ENCODE results near the gene CELSR1. TPM values are rescaled to one million over a fixed set of nuclear protein-coding genes. Genes with fewer than 3 reads are reported as not detected.

CELSR1 gene
- total and polyA plus RNA-seq, 2 of the 13 experiments (the other 11 are each of a cell fraction or from before 2014, with no cell fraction given) = 0.78 to 1.8 TPM

- TF ChIP-seq, protein P1, sequence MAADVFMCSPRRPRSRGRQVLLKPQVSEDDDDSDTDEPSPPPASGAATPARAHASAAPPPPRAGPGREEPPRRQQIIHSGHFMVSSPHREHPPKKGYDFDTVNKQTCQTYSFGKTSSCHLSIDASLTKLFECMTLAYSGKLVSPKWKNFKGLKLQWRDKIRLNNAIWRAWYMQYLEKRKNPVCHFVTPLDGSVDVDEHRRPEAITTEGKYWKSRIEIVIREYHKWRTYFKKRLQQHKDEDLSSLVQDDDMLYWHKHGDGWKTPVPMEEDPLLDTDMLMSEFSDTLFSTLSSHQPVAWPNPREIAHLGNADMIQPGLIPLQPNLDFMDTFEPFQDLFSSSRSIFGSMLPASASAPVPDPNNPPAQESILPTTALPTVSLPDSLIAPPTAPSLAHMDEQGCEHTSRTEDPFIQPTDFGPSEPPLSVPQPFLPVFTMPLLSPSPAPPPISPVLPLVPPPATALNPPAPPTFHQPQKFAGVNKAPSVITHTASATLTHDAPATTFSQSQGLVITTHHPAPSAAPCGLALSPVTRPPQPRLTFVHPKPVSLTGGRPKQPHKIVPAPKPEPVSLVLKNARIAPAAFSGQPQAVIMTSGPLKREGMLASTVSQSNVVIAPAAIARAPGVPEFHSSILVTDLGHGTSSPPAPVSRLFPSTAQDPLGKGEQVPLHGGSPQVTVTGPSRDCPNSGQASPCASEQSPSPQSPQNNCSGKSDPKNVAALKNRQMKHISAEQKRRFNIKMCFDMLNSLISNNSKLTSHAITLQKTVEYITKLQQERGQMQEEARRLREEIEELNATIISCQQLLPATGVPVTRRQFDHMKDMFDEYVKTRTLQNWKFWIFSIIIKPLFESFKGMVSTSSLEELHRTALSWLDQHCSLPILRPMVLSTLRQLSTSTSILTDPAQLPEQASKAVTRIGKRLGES (CRISPR knock-in tag; IDR thresholded peaks at IDR 0.05; ENCODE audit: borderline replicate concordance) = peak; percentile 92
- TF ChIP-seq MED1 (CRISPR knock-in tag; IDR thresholded peaks at IDR 0.05) (peak; percentile 77), TARDBP (CRISPR knock-in tag; IDR thresholded peaks at IDR 0.05) (0 out of 2 replicates have a peak, but pooled peaks have one; percentile 32), FOXC1 (CRISPR knock-in tag; IDR thresholded peaks at IDR 0.05; ENCODE audit: borderline replicate concordance) (peak; percentile 91; the same call in 1 of the 2 replicates), ZNF331 (CRISPR knock-in tag; IDR thresholded peaks at IDR 0.05) (peak; percentile 62; the same call in 1 of the 2 replicates), NR2F6 (IDR thresholded peaks at IDR 0.05) (no peak), NR2F6 (CRISPR knock-in tag; IDR thresholded peaks at IDR 0.05) (peak; percentile 60), ZNF687 (CRISPR knock-in tag; IDR thresholded peaks at IDR 0.05) (peak; percentile 97), HINFP (CRISPR knock-in tag; IDR thresholded peaks at IDR 0.05; ENCODE audit: low read depth) (peak; percentile 71; the same call in 1 of the 2 replicates), ZMAT3 (CRISPR knock-in tag; conservative IDR thresholded peaks at IDR 0.05) (peak; percentile 94), ZNF614 (CRISPR knock-in tag; IDR thresholded peaks at IDR 0.05; ENCODE audit: borderline replicate concordance) (no peak)
- TF ChIP-seq, protein P2, sequence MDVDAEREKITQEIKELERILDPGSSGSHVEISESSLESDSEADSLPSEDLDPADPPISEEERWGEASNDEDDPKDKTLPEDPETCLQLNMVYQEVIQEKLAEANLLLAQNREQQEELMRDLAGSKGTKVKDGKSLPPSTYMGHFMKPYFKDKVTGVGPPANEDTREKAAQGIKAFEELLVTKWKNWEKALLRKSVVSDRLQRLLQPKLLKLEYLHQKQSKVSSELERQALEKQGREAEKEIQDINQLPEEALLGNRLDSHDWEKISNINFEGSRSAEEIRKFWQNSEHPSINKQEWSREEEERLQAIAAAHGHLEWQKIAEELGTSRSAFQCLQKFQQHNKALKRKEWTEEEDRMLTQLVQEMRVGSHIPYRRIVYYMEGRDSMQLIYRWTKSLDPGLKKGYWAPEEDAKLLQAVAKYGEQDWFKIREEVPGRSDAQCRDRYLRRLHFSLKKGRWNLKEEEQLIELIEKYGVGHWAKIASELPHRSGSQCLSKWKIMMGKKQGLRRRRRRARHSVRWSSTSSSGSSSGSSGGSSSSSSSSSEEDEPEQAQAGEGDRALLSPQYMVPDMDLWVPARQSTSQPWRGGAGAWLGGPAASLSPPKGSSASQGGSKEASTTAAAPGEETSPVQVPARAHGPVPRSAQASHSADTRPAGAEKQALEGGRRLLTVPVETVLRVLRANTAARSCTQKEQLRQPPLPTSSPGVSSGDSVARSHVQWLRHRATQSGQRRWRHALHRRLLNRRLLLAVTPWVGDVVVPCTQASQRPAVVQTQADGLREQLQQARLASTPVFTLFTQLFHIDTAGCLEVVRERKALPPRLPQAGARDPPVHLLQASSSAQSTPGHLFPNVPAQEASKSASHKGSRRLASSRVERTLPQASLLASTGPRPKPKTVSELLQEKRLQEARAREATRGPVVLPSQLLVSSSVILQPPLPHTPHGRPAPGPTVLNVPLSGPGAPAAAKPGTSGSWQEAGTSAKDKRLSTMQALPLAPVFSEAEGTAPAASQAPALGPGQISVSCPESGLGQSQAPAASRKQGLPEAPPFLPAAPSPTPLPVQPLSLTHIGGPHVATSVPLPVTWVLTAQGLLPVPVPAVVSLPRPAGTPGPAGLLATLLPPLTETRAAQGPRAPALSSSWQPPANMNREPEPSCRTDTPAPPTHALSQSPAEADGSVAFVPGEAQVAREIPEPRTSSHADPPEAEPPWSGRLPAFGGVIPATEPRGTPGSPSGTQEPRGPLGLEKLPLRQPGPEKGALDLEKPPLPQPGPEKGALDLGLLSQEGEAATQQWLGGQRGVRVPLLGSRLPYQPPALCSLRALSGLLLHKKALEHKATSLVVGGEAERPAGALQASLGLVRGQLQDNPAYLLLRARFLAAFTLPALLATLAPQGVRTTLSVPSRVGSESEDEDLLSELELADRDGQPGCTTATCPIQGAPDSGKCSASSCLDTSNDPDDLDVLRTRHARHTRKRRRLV (CRISPR knock-in tag; IDR thresholded peaks at IDR 0.05) = 0 out of 2 replicates have a peak, but pooled peaks have one; percentile 48
Measured at GRCh38 chr22:46473896-46474557, 63.4 kb downstream of the CELSR1 start (continued).
